HG03108 (cell line): ENCODE results near the gene REPS2.
"Not testable (repeated sequence)": the region's sequence is repeated elsewhere in the genome, so short reads cannot be mapped to it uniquely, and the experiment has no call there.

Experiments
- ATAC-seq: cut with Tn5 transposase; IDR thresholded peaks from one replicate; pipeline ENCODE4 v1.9.1; 2021; ENCODE audit warnings: moderate library complexity; ENCODE audit not compliant: unreplicated experiment

Gene REPS2

GRCh38 chrX:16963216-16963615 is 16.8 kb downstream of the REPS2 start:
- no peak for ATAC-seq

DNA sequence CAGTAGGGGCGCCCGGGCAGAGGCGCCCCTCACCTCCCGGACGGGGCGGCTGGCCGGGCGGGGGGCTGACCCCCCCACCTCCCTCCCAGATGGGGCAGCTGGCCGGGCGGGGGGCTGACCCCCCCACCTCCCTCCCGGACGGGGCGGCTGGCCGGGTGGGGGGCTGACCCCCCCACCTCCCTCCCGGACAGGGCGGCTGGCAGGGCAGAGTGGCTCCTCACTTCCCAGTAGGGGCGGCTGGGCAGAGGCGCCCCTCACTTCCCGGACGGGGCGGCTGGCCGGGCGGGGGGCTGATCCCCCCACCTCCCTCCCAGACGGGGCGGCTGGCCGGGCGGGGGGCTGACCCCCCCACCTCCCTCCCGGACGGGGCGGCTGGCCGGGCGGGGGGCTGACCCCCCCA is 18.5 kb downstream of the REPS2 start:
- ATAC-seq, result not testable (repeated sequence)

GRCh38 chrX:16966752-16967448 is 20.4 kb downstream of the REPS2 start:
- no peak for ATAC-seq

- not testable (repeated sequence) for ATAC-seq
These were observed 22.3 kb downstream of the REPS2 start for GRCh38 chrX:16968753-16969152.

DNA sequence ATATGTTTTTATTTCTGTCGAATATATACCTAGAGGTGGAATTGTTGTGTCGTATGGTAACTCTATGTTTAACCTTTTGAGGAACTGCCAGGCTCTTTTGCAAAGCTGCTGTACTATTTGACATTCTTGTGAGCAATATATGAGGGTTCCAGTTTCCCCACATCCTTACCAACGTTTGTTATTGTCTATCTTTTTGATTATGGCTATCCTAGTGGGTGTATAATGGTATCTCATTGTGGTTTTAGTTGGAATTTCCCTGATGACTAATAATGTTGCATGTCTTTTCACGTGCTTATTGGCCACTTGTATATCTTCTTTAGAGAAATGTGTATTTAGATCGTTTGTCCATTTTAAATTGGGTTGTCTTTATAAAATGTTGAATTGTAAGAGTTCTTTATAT is 24.5 kb downstream of the REPS2 start:
- no peak for ATAC-seq

DNA sequence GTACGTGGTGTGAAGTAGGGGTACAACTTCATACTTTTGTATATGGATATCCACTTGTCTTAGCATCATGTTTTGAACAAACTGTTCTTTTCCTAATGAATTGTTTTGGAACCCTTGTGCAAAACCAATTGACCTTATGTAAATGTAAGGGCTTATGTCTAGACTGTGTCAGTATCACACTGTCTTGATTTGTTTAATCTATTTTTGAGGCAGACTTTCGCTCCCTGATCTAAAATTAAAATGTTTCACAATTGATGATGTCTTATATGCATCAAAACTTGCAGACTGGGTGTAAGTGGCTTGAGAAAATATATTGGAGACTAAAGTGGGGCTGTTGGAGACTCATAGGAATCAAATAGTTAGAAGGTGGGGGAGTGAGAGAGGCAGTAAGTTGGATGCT is 25.2 kb downstream of the REPS2 start:
- ATAC-seq, result no peak

DNA sequence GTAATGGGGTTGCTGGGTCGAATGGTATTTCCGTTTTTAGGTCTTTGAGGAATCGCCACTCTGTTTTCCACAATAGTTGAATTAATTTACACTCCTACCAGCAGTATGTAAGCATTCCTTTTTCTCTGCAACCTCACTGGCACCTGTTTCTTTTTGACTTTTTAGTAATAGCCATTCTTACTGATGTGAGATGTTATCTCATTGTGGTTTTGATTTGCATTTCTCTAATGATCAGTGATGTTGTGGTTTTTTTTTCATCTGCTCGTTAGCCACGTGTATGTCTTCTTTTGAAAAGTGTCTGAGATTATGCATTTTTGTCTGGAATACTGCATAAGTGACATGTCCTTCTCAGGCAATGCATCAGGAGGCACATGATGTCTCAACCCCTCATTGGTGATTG is 28.8 kb downstream of the REPS2 start:
- ATAC-seq, result no peak

GRCh38 chrX:16977771-16978170 is 31.3 kb downstream of the REPS2 start:
- no peak for ATAC-seq

DNA sequence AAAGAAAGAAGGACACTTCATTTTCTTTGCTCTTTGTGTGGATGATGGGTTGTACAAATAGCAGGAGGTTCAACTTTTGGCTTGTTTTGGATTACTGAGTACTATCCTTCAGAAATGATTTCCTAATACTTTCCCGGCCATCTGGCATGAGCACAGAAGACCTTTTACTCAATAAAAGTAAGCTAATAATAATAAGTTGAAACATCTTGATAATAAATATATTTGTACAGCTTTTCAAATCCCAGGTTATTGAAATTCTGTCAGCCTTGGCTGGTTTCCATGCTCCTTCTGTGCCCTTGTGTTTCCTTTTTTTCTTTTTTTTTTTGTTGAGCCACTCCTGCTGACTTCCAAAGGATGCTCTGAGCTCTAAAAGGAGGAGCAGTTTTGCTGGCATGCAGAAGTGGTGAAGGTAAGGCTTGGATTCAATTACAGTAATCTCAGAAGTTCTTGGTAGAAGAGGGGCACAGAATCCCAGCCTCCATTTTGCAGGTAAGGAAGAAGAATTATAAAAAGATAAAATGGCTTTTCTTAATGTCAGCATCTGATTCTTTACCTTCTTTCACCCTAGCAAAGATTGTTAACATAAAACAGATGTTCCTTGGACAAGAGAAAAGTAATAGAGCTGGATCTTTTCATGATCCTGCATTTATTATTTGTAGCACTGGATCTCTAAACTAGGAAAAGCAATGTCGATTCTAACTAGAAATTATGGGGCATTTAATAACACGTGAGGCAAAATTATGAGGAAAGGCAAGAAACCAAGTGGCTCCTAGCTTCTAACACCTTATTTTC is 31.9 kb downstream of the REPS2 start:
- no peak for ATAC-seq

- ATAC-seq, result no peak
These were observed 32.8 kb downstream of the REPS2 start for GRCh38 chrX:16979226-16979625.

DNA sequence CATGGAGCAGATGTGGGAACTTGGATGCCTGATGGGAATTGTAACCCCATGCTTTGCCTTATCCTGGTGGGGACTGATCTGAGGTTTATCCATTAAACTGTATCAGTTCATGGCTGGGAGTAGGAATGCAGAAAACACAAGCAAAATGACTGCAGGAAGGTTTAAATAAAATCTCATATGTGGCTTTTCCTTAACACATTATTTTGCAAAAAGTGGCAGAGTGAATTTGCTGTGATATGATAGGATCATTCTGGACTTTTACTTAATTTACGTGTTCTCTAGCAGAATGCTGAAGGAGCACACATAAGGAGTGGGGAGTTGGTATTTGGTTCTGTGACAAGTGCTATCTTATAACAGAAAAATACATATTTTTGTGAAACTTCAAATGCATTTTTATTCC is 34.8 kb downstream of the REPS2 start:
- no peak for ATAC-seq

DNA sequence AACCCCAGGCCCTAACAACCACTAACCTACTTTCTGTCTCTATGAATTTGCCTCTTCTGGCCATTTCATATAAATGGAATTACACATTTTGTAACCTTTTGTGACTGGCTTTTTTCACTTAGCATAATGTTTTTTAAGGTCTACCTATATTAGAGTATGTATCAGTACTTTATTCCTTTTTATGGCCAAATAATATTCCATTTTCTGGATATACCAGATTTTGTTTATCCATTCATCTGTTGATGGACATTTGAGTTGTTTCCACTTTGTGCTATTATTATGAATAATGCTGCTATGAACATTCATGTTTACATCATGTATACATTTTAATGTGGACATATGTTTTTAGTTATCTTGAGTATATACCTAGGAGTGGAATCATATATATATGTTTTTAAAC is 35.5 kb downstream of the REPS2 start:
- no peak for ATAC-seq

DNA sequence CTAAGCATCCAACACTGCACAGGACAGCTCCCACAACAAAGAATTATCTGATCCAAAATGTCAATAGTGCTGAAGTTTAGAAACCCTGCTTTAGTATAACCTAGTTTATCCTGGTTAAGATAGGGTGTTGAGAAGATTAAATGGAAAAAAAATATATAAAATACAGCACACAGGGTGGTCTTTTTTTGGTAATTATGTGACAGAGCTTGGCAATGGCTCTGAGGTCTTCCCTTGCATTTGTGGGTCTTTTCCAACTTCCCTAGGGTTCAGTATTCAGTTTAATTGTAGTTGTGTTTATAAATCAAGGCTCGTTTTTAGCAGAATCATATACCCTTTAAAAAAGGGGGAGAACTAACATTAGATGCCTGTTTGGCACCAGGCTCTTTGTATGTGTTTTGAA is 36.6 kb downstream of the REPS2 start:
- no peak for ATAC-seq

DNA sequence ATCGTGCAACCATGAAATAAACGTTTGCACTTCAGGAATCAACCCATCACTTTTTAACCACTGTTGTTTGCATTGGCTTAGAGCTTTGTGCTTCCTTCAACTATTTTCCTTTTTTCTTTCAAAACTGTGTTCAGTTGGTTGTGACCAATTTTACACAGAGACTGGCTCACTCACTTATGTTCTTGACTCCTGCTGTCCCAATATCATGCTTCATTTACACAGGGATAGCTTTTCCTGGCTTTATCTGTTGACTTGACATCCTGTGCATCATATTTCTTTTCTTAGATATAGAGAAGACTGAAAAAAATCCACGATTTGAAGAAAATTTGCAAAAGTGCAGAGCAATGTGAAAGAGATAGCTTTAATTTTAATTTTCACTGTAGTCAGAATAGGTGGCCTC is 38.8 kb downstream of the REPS2 start:
- ATAC-seq, result no peak

GRCh38 chrX:16986169-16986568 is 39.7 kb downstream of the REPS2 start:
- no peak for ATAC-seq

- no peak for ATAC-seq
These were observed 43.3 kb downstream of the REPS2 start for GRCh38 chrX:16989750-16990149.

DNA sequence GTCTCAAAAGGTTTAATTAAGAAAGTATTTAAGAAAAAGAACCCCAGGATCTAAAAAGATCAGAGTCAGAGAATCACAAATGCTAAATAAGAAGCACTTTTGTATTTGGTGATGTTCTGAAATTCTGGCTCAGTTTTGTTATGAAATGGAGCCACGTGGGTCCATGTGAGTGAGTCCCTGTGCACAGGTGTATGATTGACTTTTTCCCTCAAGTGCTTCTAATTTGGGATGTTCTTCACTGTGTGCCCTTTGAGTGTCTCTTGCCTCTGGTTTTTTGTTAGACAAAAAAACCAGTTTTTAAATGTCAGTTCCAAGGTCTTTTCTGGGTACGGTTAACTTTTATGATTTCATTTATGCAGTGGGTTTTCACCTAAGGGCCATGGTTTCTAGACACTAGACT is 44.4 kb downstream of the REPS2 start:
- no peak for ATAC-seq

GRCh38 chrX:16992445-16992844 is 46.0 kb downstream of the REPS2 start:
- no peak for ATAC-seq

GRCh38 chrX:16992951-16993350 is 46.5 kb downstream of the REPS2 start:
- no peak for ATAC-seq

GRCh38 chrX:16993791-16994318 is 47.4 kb downstream of the REPS2 start:
- ATAC-seq, result no peak

DNA sequence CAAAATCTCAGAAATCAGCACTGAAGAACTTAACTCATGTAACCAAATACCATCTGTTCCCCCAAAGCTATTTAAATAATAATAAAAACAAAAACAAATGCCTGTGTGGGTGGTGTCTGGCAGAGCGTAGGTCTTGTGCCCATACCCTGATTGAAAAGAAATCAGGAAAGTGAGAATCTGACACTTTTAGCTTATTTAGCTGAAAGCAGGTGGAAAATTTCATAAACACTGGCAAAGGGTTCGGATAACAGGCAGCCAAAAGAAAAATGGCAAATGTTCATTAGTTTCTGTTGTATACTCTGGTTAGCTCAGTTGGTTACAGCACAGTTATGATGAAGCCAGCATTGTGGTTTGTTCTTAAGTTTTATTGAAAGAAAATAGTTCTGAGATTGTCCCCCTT is 48.3 kb downstream of the REPS2 start:
- ATAC-seq, result no peak

DNA sequence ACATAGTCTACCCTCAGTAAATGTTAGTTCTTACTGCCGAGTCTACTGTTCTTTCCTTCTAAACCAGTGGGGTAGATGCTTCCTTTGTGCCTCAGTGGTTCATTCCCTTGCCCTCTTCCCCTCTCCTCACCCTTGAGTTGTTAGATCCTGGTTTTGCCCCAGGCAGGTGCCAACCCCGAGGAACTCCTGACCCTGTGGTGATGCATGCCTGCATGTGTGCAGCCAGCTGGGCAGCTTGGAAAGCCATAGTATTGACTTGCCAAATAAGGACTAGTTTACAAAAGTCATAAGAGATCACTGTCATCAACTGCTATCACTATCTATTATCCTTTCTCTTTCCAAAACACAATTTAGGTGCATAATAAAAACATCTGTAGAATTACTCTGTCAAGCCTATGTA is 50.9 kb downstream of the REPS2 start:
- ATAC-seq, result no peak
